Activated T-helper 1 cell treated with Interleukin-2 at 50 U/mL for 16 hours (primary cell): ENCODE results near the gene BHMT.

Experiments used
- DNase-seq: peaks from one replicate; pipeline ENCODE4 v3.0.0-alpha.2; 2020; ENCODE audit warnings: low read depth

Gene BHMT

GRCh38 chr5:79111387-79111959, at the start of gene BHMT:
Gene BHMT (plus strand): TSS chr5:79111809. CDS start chr5:79111886, 77 bp downstream.
- DNase-seq: no peak

- no peak for DNase-seq
Observed at GRCh38 chr5:79062436-79062835, 49.2 kb upstream of the BHMT start.

- DNase-seq: no peak
Observed at GRCh38 chr5:79069488-79070349, 41.9 kb upstream of the BHMT start, which contains the start of the genes BHMT2 and DMGDH. Gene BHMT2 (plus strand): TSS chr5:79069767. CDS start chr5:79069783, 16 bp downstream. Gene DMGDH (minus strand): TSS chr5:79069674. CDS start chr5:79069620, 54 bp downstream.

GRCh38 chr5:79070350-79070667, 41.3 kb upstream of the BHMT start:
- no peak for DNase-seq

GRCh38 chr5:79074641-79075040, 37.0 kb upstream of the BHMT start:
- DNase-seq: no peak

GRCh38 chr5:79075646-79076426, 35.8 kb upstream of the BHMT start:
- DNase-seq: no peak

GRCh38 chr5:79076819-79077218, 34.8 kb upstream of the BHMT start:
- DNase-seq: no peak

GRCh38 chr5:79077680-79078365, 33.8 kb upstream of the BHMT start:
- no peak for DNase-seq

- no peak for DNase-seq
Observed at GRCh38 chr5:79080804-79081203, 30.8 kb upstream of the BHMT start.

GRCh38 chr5:79081779-79082178, 29.8 kb upstream of the BHMT start:
- DNase-seq: no peak

- no peak for DNase-seq
Observed at GRCh38 chr5:79086116-79086515, 25.5 kb upstream of the BHMT start.

- DNase-seq: no peak
Observed at GRCh38 chr5:79088507-79088906, 23.1 kb upstream of the BHMT start.

GRCh38 chr5:79091064-79091463, 20.5 kb upstream of the BHMT start:
- DNase-seq: no peak

GRCh38 chr5:79093762-79094161, 17.8 kb upstream of the BHMT start:
- no peak for DNase-seq

- no peak for DNase-seq
Observed at GRCh38 chr5:79105868-79106267, 5.7 kb upstream of the BHMT start.

GRCh38 chr5:79107020-79107796, 4.4 kb upstream of the BHMT start:
- no peak for DNase-seq

- DNase-seq: no peak
Observed at GRCh38 chr5:79108086-79108485, 3.5 kb upstream of the BHMT start.

- no peak for DNase-seq
Observed at GRCh38 chr5:79108792-79109191, 2.8 kb upstream of the BHMT start.

- no peak for DNase-seq
Observed at GRCh38 chr5:79109527-79110492, 1.8 kb upstream of the BHMT start.
